GM12874 (cell line): ENCODE data around the gene EIF2S3B.

Source experiments
- TF ChIP-seq, protein P1 (sequence below): IDR thresholded peaks from 2 replicates; pipeline ENCODE4 v1.5.1; 2011; ENCODE audit warnings: low read depth, mild to moderate bottlenecking, control low read depth, low read length, moderate library complexity; ENCODE audit not compliant: insufficient read depth

EIF2S3B gene

DNA sequence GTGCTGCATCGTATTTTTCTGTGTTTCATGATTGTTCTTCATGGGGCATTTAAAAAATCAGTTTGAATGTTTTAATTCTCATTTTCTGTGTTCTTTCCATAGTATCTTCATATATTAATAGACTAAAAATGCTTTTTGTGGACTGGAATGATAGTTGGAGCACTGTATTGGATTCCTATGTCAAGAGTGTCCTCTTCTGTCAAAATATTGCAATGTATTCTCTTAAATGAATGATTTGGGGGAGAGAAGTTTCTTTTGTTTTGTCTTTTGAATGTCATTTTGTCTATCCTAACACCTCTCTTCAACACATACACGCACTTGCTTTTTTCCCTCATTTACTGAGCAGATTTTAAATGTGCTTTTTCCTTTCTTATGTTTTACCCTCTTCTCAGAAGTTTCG lies 4.7 kb upstream of the EIF2S3B start:
- TF ChIP-seq, protein P1, sequence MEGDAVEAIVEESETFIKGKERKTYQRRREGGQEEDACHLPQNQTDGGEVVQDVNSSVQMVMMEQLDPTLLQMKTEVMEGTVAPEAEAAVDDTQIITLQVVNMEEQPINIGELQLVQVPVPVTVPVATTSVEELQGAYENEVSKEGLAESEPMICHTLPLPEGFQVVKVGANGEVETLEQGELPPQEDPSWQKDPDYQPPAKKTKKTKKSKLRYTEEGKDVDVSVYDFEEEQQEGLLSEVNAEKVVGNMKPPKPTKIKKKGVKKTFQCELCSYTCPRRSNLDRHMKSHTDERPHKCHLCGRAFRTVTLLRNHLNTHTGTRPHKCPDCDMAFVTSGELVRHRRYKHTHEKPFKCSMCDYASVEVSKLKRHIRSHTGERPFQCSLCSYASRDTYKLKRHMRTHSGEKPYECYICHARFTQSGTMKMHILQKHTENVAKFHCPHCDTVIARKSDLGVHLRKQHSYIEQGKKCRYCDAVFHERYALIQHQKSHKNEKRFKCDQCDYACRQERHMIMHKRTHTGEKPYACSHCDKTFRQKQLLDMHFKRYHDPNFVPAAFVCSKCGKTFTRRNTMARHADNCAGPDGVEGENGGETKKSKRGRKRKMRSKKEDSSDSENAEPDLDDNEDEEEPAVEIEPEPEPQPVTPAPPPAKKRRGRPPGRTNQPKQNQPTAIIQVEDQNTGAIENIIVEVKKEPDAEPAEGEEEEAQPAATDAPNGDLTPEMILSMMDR, result 0 out of 2 replicates have a peak, but pooled peaks have one; percentile 2

DNA sequence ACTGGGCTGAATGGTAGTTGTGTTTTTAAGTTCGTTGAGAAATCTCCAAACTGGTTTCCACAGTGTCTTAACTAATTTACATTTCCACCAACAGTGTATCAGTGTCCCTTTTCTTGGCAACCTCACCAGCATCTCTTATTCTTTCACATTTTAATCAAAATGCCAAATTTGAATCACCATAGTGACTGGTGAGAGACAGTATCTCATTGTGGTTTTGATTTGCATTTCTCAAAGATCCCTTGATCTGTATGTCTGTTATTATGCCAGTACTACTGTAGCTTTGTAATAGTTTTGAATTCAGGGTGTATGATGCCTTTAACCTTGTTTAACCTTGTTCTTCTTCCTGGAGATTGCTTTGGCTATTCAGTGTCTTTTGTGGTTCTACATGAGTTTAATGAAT lies 2.2 kb upstream of the EIF2S3B start:
- TF ChIP-seq, protein P1, result no peak

DNA sequence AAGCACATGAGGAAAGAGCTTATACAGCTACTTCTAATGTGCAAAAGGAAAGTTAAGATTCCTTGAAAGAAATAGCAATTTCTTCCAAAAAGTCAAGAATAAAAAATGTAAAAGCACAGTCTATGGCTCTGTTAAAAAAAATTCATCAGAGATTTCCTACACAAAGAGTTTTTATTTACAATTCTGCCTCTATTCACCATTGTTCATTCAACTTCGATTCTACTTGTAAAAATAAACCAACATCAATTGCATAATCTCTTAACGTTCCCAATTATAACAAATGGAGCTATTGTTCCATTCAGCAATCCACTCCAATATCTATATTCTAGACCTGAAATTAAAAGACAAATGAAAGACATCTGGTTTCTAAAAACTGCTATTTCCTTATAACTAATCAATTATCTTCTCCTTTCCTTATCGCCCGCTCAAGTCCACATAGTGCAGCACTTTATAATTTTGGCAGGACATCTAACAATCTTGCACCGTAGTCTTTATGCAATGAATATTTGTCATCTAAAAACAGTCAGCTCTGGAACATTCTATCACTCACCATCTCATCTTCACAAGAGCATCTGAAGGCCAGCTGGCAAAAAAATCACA lies 6.2 kb downstream of the EIF2S3B start:
- TF ChIP-seq, protein P1, result no peak

DNA sequence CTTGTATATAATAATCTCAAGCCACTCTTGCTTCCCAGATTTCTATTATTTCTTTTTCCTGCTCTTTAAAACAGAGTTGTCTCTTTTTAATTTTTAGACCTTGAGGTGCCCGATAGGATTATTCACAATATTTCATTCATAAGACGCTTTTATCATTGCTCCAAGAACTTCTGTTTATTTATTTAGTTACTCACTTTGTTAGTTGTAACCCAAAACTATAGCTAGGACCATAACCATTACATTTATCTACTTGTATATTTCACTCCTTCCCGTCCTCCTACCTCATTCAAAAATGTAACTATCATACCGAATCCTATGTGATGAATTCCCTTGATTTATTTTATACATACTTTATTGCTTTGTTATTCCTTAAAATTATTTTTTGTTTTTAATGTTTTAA lies 7.1 kb downstream of the EIF2S3B start:
- TF ChIP-seq, protein P1, result no peak

- TF ChIP-seq, protein P1, result no peak
Measured at GRCh38 chr12:10521555-10521954, 15.9 kb downstream of the EIF2S3B start.

- TF ChIP-seq, protein P1, result no peak
Measured at GRCh38 chr12:10528174-10528953, 22.7 kb downstream of the EIF2S3B start.

- TF ChIP-seq, protein P1, result no peak
Measured at GRCh38 chr12:10529603-10530002, 23.9 kb downstream of the EIF2S3B start.
